Mononuclear cell (primary cell): ENCODE measurements around the gene NAT10. TPM values are rescaled to one million over a fixed set of nuclear protein-coding genes. Genes with fewer than 3 reads are reported as not detected.
"Not testable (repeated sequence)": the region's sequence is repeated elsewhere in the genome, so short reads cannot be mapped to it uniquely, and the experiment has no call there.

Source experiments
- H3K27me3 ChIP-seq: 2 replicates; pipeline ENCODE4 v1.6.0; 2011; ENCODE audit warnings: low read length, control low read depth; ENCODE audit not compliant: insufficient read depth
- H3K4me1 ChIP-seq: 2 replicates; pipeline ENCODE4 v1.5.1; 2011; ENCODE audit warnings: mild to moderate bottlenecking, low read length, control low read depth; ENCODE audit not compliant: insufficient read depth
- H3K4me3 ChIP-seq: 2 replicates; pipeline ENCODE4 v1.5.1; 2011; ENCODE audit warnings: mild to moderate bottlenecking, low read length, moderate library complexity
- H3K9me3 ChIP-seq: 2 replicates; pipeline ENCODE4 v1.5.1; 2011; ENCODE audit warnings: low read depth, mild to moderate bottlenecking, control low read depth, low read length
- total RNA-seq: library from RNA; depleted of rRNA; stranded (reverse); fragments of >200 nt; gene quantifications from one replicate; pipeline ENCODE4 v1.2.3, GENCODE V29; 2012

The NAT10 gene
- total RNA-seq, 1 donor = 21.2 TPM

DNA sequence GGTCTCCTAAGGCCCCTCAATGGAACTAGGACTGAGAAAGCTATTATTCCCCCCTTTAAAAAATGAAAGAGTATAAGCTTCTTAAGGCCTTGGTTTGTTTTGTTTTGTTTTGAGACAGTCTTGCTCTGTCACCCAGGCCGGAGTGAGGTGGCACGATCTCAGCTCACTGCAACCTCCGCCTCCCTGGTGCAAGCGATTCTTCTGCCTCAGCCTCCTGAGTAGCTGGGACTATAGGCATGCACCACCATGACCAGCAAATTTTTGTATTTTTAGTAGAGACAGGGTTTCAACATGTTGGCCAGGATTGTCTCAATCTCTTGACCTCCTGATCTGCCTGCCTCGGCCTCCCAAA is 75.4 kb downstream of the NAT10 start:
- H3K4me3 ChIP-seq, H3K27me3 ChIP-seq, H3K9me3 ChIP-seq: not testable (repeated sequence)
- peaks cover 11% of the 10 kb centered on the region for H3K4me1 ChIP-seq

DNA sequence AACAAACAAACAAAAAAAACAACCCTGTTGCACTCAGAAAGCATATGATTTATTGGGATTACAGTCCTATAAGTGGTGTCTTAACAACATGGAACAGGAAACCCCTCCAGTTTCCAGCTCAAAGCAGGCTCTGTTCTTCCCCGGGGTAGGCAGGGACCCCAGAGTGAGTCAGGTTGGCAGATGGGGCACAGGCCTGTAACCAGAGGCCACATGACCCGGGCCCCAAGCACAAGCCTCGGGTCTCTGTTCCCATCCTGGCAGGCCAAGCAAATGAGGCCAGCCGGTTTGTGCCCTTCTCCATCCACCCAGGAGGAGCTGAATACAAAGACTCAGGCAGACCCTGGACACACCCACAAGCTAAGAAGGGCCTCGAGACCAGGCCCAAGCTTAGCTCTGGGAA is 75.8 kb downstream of the NAT10 start:
- Histone ChIP-seq H3K9me3 (no peaks in the 10 kb centered on the region), H3K4me3 (no peak overlapping the region), H3K4me1 (peaks cover 11% of the 10 kb centered on the region), H3K27me3 (no peaks in the 10 kb centered on the region)

DNA sequence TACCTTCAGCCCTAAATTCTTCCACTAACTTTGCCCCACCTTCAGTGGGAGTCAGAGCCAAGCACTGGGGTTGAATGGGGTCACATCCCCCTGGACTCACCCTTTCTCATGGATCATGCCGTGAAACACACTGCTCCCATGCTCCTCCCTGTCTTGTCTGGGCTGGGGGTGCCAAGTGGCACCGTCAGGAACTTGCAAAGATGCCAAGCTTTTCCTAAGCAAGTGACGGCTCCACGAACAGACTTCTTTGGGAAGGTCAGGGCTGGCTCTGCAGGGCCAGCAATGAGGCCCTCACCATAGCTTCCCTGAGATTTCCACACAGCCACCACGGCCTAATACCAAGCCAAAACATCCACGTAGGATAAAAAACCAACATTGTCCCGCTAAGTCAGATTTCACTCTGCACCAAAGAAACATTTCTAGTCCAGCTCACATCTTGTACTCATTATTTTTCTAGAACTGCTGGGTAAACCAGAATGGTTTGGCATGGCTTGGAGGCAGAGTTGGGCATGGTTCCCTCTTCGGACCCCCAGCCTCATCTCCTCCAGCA is 76.5 kb downstream of the NAT10 start:
- no peak overlapping the region for H3K4me3 ChIP-seq
- H3K4me1 ChIP-seq = peaks cover 11% of the 10 kb centered on the region
- H3K27me3 ChIP-seq = no peaks in the 10 kb centered on the region
- no peaks in the 10 kb centered on the region for H3K9me3 ChIP-seq

- H3K9me3 ChIP-seq = no peaks in the 10 kb centered on the region
- no peaks in the 10 kb centered on the region for H3K27me3 ChIP-seq
- peaks cover 11% of the 10 kb centered on the region for H3K4me1 ChIP-seq
Observed at GRCh38 chr11:34182425-34182824, 77.0 kb downstream of the NAT10 start.

GRCh38 chr11:34182921-34183685 is 77.7 kb downstream of the NAT10 start:
- Histone ChIP-seq H3K4me1 (peaks cover 11% of the 10 kb centered on the region), H3K4me3 (no peak overlapping the region), H3K9me3 (no peaks in the 10 kb centered on the region), H3K27me3 (no peaks in the 10 kb centered on the region)

More at GRCh38 chr11:34182425-34182824, 77.0 kb downstream of the NAT10 start:
- no peak overlapping the region for H3K4me3 ChIP-seq

- Histone ChIP-seq H3K4me1 (peaks cover 11% of the 10 kb centered on the region), H3K27me3 (no peaks in the 10 kb centered on the region), H3K4me3 (no peak overlapping the region), H3K9me3 (no peaks in the 10 kb centered on the region)
Observed at GRCh38 chr11:34183848-34184391, 78.5 kb downstream of the NAT10 start.

- peaks cover 11% of the 10 kb centered on the region for H3K4me1 ChIP-seq
- H3K4me3 ChIP-seq = no peak overlapping the region
- no peaks in the 10 kb centered on the region for H3K9me3 ChIP-seq
- H3K27me3 ChIP-seq = no peaks in the 10 kb centered on the region
Observed at GRCh38 chr11:34184505-34185015, 79.1 kb downstream of the NAT10 start.

- Histone ChIP-seq H3K9me3 (no peaks in the 10 kb centered on the region), H3K27me3 (no peaks in the 10 kb centered on the region), H3K4me3 (no peak overlapping the region), H3K4me1 (peaks cover 2% of the 10 kb centered on the region)
Observed at GRCh38 chr11:34185926-34186841, 80.8 kb downstream of the NAT10 start.

DNA sequence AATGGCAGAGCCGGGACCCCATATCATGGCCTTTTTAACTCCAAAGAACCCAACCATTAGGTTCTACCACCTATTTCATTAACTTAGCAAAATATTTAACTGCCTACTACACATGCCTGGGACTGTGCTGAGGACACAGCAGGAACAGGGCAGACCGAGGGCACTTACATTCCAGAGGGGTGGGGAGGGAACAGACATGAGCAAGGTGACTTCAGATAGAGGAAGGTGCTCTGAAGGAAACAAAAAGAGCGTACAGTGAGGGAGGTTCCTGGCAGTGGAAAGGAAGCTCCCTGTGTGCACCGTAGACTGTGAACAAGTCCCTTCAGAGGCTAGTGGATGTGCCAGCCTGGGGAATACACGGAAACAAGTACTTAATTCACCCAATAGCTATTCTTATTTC is 82.8 kb downstream of the NAT10 start:
- H3K4me1 ChIP-seq = no peaks in the 10 kb centered on the region
- no peak overlapping the region for H3K4me3 ChIP-seq
- no peaks in the 10 kb centered on the region for H3K9me3 ChIP-seq
- H3K27me3 ChIP-seq = no peaks in the 10 kb centered on the region

DNA sequence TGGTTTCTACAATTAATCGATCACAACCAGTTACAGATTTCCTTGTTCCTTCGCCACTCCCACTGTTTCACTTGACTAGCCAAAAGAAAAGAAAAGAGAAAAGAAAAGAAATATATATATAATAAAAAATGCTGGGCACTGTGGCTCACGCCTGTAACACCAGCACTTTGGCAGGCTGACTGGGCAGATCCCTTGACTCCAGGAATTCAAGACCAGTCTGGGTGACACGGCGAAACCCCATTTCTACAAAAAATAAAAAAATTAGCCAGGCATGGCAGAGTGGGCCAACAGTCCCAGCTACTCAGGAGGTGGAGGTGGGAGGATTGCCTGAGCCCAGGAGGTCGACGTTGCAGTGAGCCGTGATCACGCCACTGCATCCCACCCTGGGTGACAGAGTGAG is 83.8 kb downstream of the NAT10 start:
- no peaks in the 10 kb centered on the region for H3K4me1 ChIP-seq

DNA sequence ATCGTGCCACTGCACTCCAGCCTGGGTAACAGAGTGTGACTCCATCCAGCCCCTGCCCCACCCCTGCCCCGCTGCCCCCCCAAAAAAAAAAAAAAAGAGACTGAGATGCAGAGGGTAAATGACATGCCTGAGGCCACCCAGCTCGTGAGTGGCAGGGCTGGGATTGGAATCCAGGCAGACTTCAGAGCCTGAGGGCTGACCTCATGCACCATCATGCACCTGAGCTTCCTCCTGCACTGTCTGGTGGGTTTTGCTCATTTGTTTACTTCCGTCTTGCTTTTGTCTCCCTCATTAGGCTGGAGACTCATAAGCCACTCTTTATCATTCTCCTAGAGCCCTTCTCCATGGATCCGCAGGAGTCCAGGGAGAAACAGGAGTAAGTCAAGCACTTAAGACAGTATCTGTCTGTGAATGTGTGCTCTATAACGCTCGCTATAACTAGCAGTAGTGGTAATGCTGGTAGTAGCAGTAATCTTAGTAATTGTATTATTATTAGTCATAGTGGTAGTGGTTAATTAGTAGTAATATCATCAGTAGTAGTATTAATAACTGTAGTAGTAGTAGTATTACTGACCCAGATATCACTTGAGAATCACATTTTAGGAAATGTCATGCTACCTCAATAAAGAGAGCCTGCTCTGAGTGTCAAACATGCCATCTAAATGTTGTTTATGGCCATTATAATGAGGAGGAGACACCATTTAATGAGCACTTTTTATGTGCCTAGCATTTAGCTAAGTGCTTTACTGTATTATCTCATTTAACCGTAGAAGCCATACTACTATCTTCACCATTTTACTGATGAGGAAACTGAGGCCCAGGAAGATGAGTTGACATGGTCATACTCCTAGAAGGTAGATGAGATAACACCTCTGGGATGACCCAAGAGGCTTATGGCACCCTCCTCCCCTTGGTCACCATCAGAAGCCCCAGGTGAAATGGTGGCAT is 85.0 kb downstream of the NAT10 start:
- Histone ChIP-seq H3K27me3 (no peaks in the 10 kb centered on the region), H3K4me1 (no peaks in the 10 kb centered on the region), H3K9me3 (no peaks in the 10 kb centered on the region), H3K4me3 (no peak overlapping the region)

More for the DNA sequence above, 83.8 kb downstream of the NAT10 start:
- Histone ChIP-seq H3K9me3 (no peaks in the 10 kb centered on the region), H3K4me3 (no peak overlapping the region), H3K27me3 (no peaks in the 10 kb centered on the region)

DNA sequence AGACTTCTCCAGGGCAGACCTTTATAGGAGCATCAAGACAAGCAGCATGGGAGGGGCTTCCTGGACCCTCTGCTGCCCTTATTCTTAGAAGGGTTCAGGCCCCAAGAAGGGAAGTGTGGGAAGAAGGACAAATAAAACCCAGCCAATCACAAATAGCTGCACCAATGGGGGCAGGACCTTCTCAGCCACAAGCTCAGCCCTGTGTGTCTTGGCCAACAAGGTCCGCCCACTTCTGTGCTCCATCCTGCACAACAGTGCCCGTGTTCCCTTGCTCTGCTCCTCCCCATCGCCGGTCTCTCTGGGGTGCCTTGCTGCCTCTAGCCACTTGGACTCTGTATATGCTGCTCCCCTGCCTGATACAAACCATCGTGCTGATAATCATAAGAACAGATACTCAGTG is 86.1 kb downstream of the NAT10 start:
- H3K9me3 ChIP-seq = no peaks in the 10 kb centered on the region
- H3K4me1 ChIP-seq = no peaks in the 10 kb centered on the region
- H3K4me3 ChIP-seq = no peak overlapping the region
- H3K27me3 ChIP-seq = no peaks in the 10 kb centered on the region

GRCh38 chr11:34192481-34193401 is 87.3 kb downstream of the NAT10 start:
- Histone ChIP-seq H3K4me3 (no peak overlapping the region), H3K9me3 (no peaks in the 10 kb centered on the region)

More at GRCh38 chr11:34192481-34193401, 87.3 kb downstream of the NAT10 start:
- Histone ChIP-seq H3K27me3 (no peaks in the 10 kb centered on the region), H3K4me1 (no peaks in the 10 kb centered on the region)
